Fibroblast of skin of abdomen (primary cell): ENCODE results near the gene APBB1.
"Not testable (repeated sequence)": the region's sequence is repeated elsewhere in the genome, so short reads cannot be mapped to it uniquely, and the experiment has no call there.

Experiments used
- DNase-seq: peaks from one replicate; pipeline ENCODE4 v3.0.0-alpha.2; 2013

APBB1 gene

GRCh38 chr11:6417907-6418556, 862 bp downstream of the APBB1 start:
- DNase-seq, result no peak

- DNase-seq, result no peak
Measured at GRCh38 chr11:6415797-6416196, 3.1 kb downstream of the APBB1 start.

DNA sequence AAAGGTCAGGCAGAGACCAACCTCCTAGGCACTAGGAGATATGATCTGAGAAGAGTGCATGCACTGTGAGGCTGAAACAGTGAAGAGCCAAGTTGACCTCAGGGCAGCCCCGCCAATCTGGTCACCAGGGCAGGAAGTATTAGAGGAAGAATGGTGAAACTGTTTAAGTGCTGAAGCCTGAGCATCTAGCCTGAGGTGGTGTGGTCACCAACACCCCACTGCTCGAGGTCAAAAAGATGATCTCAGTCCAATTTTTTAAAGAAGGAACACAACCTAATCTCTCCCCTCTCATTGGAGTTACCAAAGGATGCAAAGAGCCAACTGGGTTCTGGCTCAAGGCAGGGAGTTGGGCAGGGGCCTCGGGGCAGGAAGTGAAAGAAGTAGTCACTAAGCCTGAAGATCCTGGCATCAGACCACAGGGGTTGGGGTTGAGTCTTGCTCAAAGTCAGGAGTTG, 4.0 kb downstream of the APBB1 start:
- DNase-seq, result no peak

- peak; percentile 41 for DNase-seq
Measured at GRCh38 chr11:6413791-6414201, 5.1 kb downstream of the APBB1 start.

DNA sequence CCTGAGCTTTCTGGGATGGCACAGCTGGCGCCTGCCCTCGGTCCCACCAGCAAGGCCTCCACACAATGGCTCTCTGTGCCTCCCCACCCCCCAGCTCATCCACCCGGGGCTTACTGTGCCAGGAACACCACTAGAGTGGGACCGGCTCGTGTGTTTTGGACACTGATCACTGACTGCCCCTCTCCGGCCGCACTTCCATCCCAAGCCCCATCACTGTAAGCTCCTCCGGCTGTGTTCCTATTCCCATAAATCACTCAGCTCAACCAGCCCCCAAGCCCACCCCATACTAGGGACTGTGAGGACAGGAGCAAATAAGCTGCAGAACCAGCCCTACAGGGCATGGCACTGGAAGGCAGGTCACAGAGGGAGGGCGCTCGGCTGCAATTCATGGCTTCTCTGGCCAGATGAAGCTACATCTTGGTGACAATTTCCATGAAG, 7.3 kb downstream of the APBB1 start:
- no peak for DNase-seq

GRCh38 chr11:6410695-6411430, 8.0 kb downstream of the APBB1 start:
- no peak for DNase-seq

- no peak for DNase-seq
Measured at GRCh38 chr11:6406370-6406769, 12.5 kb downstream of the APBB1 start.

- DNase-seq, result no peak
Measured at GRCh38 chr11:6405846-6406245, 13.0 kb downstream of the APBB1 start.

DNA sequence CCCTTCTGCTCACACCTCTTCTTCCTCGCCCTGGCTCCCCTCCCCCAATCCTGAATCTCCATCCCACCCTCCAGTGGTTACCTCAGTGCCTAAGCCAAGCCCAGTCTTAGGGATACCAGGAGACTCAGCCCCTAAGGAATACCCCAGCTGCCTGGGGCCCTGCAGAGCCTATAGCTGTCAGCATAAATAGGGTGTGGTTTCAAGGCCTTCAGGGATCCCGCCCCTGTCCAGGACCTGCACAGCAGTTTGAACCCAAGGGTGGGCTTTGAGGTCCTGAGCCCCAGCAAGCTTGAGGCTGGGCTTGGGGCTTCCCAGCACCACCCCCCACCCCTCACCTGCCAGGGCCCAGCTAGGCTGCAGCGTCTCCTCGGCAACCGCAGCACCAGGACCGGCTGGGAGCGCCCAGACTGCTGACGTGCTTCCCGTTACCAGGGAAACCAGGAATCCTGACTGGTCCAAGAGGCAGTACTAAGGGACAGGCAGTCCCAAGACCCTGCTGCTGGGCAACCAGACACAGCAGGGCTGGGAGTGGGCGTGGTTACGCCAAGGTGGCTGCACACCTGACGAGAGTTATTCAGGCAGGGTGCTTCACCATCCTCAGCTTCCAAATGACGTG, 13.7 kb downstream of the APBB1 start:
- peak; percentile 16 for DNase-seq

GRCh38 chr11:6404342-6405051, 14.4 kb downstream of the APBB1 start:
- peak; percentile 78 for DNase-seq

- DNase-seq, result no peak
Measured at GRCh38 chr11:6403539-6403938, 15.4 kb downstream of the APBB1 start.

GRCh38 chr11:6402561-6402981, 16.3 kb downstream of the APBB1 start:
- peak; percentile 26 for DNase-seq

DNA sequence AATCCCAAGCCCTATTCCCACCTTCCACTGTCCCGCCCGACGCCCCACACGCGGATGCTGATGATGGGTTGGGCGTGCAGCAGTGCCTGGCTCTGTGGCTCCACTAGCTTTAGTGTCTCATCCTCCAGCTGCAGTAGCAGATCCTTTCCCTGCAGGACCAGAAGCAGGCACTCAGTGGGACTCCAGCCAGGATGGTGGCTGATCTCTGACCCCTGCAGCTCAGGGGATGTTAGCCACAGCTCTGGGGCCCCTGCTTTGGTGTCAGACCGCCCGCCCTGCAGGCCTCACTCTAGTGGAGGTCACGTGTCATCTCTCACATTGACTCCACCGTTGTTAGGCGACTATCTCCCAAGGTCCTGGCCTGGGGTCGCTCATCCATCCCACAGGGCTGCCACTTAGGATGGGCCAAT, 16.8 kb downstream of the APBB1 start:
- no peak for DNase-seq

DNA sequence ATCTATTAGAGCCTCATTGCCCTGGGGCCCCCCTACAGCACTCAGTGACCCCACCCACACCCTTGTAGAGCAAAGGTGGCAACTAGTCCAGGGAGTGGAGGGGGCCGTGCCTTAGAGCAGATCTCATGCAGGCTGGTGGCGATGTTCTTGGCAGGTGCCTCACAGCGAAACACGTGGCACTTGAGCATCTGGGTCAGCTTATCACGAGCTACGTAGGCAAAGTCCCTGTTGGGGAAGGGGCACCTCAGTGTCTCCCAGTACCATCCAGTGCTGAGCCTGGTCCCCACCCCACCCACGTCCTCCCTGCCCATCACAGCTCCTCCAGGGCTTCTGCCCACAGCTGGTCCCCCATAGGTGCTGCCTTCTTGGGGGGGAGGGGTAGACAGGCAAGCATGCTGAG, 17.4 kb downstream of the APBB1 start:
- no peak for DNase-seq

DNA sequence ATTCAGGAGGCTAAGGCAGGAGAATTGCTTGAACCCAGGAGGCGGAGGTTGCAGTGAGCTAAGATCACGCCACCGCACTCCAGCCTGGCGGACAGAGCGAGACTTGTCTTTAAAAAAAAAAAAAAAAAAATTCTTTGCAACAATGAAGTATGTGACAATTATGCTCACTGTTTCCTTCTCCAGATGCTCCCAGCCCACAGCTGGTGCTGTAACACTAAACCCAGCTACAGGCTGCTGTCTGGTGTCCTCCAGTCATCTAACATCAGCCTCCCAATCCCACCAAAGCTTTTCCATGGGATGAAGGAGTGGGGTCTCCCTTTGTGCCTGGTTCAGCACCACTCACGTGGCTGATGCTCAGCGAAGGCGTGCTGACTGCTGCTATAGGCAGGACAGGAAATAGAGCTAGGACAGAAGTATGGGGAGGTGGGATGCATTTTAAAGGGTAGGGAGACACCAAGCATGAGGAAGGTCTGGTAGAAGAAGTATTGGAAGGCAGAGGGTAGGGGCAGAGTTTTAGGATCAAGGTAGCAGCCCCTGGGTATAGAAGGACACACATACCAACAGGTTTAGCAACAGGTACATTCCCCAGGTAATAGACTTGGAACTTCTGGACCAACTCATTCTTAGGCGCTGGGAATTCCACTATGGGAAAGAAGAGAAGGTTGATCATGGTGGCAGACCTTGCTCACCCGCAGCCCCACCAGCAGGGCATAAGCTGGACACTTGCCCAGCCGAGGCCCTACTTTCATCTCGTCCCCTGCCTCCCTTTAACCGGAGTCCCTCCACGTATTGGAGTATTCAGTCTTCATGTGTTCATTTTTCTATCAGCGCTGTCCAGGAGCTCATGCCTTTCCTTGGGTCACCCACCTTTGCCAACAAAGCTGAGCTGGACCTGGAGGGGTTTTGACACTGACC, 18.2 kb downstream of the APBB1 start:
- no peak for DNase-seq

GRCh38 chr11:6397636-6398035, 21.3 kb downstream of the APBB1 start:
- peak; percentile 17 for DNase-seq

DNA sequence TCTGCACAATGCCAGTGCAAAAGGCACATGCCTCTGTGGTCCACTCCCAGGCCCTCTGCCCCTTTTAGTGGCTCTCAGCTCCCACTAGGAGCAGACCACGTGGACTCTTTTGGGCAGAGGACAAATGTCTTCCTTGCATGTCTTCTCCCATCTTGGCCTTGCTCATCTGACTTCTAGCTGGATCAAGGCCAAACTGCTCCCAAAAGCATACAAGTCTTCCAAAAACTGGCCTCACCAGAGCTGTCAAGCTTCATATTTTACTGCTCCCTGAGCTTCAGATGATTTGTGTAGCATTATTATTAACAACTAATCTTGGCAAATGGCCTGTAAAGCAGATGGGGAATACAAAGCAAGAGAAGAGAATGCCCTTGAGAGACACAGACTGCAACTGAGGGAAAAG, 21.7 kb downstream of the APBB1 start:
- DNase-seq, result peak; percentile 46

DNA sequence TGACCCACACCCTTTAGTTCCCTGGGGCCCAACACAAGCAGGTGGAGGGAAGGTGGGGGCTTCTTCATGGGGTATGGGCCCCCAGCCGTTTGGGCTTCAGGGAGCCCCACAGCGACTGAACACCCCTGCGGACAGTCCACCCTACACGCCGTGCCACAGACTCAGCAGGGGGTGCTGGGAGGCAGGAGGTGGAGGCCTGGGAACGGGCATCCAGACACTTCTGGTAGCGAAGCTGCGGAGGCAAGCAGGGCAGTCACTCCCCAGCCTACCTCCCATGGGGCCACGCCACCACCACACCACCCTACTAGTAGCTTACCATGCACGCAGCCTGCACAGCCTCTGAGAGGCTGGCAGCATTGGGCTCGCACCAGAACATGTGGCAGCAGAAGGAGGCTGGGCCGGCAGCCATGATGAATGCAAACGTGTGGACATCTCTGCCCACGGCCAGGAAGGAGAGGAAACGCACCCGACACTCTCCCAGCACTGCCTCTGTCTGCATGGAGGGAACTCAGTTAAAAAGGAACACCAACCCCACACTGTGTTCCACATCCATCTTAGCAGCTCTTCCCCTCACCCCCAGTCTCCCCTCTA, 23.3 kb downstream of the APBB1 start:
- DNase-seq, result no peak

- DNase-seq, result no peak
Measured at GRCh38 chr11:6393989-6394670, 24.8 kb downstream of the APBB1 start.

GRCh38 chr11:6392251-6392650, 26.6 kb downstream of the APBB1 start:
- not testable (repeated sequence) for DNase-seq
